ENCODE data around the gene OFD1.
"Not testable (repeated sequence)": the region's sequence is repeated elsewhere in the genome, so short reads cannot be mapped to it uniquely, and the experiment has no call there.

The OFD1 gene

GRCh38 chrX:13702111-13702789 is 32.3 kb upstream of the OFD1 start:
- DNase-seq (ENCODE audit: low read depth in 2 of 2), result no peak

- DNase-seq (ENCODE audit: low read depth in 2 of 2), result no peak
These were observed 31.4 kb upstream of the OFD1 start for GRCh38 chrX:13703135-13703534.

GRCh38 chrX:13703589-13703988 is 31.0 kb upstream of the OFD1 start:
- DNase-seq (ENCODE audit: low read depth in 2 of 2), result no peak

- no peak for DNase-seq (ENCODE audit: low read depth in 2 of 2)
These were observed 23.4 kb upstream of the OFD1 start for GRCh38 chrX:13711141-13711540.

GRCh38 chrX:13716455-13716854 is 18.1 kb upstream of the OFD1 start:
- no peak for DNase-seq (ENCODE audit: low read depth in 2 of 2)

GRCh38 chrX:13716905-13717304 is 17.6 kb upstream of the OFD1 start:
- no peak for DNase-seq (ENCODE audit: low read depth in 2 of 2)

GRCh38 chrX:13717700-13718472 is 16.7 kb upstream of the OFD1 start:
- no peak for DNase-seq (ENCODE audit: low read depth in 2 of 2)

- no peak for DNase-seq (ENCODE audit: low read depth in 2 of 2)
These were observed 15.2 kb upstream of the OFD1 start for GRCh38 chrX:13719192-13719856.

GRCh38 chrX:13721371-13721770 is 13.2 kb upstream of the OFD1 start:
- no peak for DNase-seq (ENCODE audit: low read depth in 2 of 2)

- DNase-seq (ENCODE audit: low read depth in 2 of 2), result no peak
These were observed 12.6 kb upstream of the OFD1 start for GRCh38 chrX:13721819-13722519.

GRCh38 chrX:13724878-13725277 is 9.7 kb upstream of the OFD1 start:
- DNase-seq (ENCODE audit: low read depth in 2 of 2), result peak; percentile 18 to 20

- DNase-seq (ENCODE audit: low read depth in 2 of 2), result not testable (repeated sequence)
These were observed 8.0 kb upstream of the OFD1 start for GRCh38 chrX:13726583-13726982.

- not testable (repeated sequence) for DNase-seq (ENCODE audit: low read depth in 2 of 2)
These were observed 4.0 kb upstream of the OFD1 start for GRCh38 chrX:13730523-13730922.

GRCh38 chrX:13732246-13733067 is 2.1 kb upstream of the OFD1 start:
- no peak for DNase-seq (ENCODE audit: low read depth in 2 of 2)

- no peak for DNase-seq (ENCODE audit: low read depth in 2 of 2)
These were observed 1.0 kb upstream of the OFD1 start for GRCh38 chrX:13733506-13733905.

GRCh38 chrX:13741695-13742094 is 7.1 kb downstream of the OFD1 start:
- no peak for DNase-seq (ENCODE audit: low read depth in 2 of 2)

GRCh38 chrX:13742397-13743176 is 8.0 kb downstream of the OFD1 start:
- DNase-seq (ENCODE audit: low read depth in 2 of 2), result peak; percentile 14 to 37

GRCh38 chrX:13747836-13748235 is 13.3 kb downstream of the OFD1 start:
- DNase-seq (ENCODE audit: low read depth in 2 of 2), result no peak

- DNase-seq (ENCODE audit: low read depth in 2 of 2), result no peak
These were observed 13.9 kb downstream of the OFD1 start for GRCh38 chrX:13748486-13748885.

- no peak for DNase-seq (ENCODE audit: low read depth in 2 of 2)
These were observed 15.7 kb downstream of the OFD1 start for GRCh38 chrX:13750204-13750603.

- DNase-seq (ENCODE audit: low read depth in 2 of 2), result no peak
These were observed 16.3 kb downstream of the OFD1 start for GRCh38 chrX:13750812-13751211.

All from stimulated activated CD4-positive, alpha-beta T cell treated with anti-CD3 and anti-CD28 coated beads, Interleukin-4, amount 100 ng/mL, for 48 hours (primary cell).